VCaP (cell line): Measurements from ENCODE around the gene C8B.

Source experiments
- H3K27ac ChIP-seq: fragments of 450-650 bp; 2 replicates; pipeline ENCODE4 v1.5.1; 2017
- TF ChIP-seq, protein P1 (sequence below): fragments of 450-650 bp; conservative IDR thresholded peaks from 2 replicates; pipeline ENCODE4 v1.5.1; 2017; ENCODE audit warnings: mild to moderate bottlenecking, moderate library complexity

Gene C8B

DNA sequence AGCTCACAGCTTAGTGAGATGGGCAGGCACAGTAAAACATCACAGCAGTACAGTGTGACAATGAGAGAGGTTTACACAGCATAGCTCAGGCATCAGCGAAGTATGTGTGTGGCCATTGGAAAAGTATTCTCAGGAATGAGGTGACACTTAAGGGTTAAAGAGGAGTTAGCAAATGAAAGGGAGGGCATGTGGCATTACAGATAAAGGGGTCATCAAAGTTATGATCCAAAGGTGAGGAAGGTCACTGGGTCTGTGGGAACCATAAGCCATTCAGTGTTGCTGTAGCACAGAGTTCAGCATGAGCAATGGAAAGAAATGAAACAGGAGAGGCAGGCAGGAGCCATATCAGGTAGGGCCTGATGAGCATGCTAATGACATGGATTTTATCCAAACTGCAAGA lies 4.5 kb upstream of the C8B start:
- H3K27ac ChIP-seq, result no peak overlapping the region
- TF ChIP-seq, protein P1, sequence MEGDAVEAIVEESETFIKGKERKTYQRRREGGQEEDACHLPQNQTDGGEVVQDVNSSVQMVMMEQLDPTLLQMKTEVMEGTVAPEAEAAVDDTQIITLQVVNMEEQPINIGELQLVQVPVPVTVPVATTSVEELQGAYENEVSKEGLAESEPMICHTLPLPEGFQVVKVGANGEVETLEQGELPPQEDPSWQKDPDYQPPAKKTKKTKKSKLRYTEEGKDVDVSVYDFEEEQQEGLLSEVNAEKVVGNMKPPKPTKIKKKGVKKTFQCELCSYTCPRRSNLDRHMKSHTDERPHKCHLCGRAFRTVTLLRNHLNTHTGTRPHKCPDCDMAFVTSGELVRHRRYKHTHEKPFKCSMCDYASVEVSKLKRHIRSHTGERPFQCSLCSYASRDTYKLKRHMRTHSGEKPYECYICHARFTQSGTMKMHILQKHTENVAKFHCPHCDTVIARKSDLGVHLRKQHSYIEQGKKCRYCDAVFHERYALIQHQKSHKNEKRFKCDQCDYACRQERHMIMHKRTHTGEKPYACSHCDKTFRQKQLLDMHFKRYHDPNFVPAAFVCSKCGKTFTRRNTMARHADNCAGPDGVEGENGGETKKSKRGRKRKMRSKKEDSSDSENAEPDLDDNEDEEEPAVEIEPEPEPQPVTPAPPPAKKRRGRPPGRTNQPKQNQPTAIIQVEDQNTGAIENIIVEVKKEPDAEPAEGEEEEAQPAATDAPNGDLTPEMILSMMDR, result no peak

DNA sequence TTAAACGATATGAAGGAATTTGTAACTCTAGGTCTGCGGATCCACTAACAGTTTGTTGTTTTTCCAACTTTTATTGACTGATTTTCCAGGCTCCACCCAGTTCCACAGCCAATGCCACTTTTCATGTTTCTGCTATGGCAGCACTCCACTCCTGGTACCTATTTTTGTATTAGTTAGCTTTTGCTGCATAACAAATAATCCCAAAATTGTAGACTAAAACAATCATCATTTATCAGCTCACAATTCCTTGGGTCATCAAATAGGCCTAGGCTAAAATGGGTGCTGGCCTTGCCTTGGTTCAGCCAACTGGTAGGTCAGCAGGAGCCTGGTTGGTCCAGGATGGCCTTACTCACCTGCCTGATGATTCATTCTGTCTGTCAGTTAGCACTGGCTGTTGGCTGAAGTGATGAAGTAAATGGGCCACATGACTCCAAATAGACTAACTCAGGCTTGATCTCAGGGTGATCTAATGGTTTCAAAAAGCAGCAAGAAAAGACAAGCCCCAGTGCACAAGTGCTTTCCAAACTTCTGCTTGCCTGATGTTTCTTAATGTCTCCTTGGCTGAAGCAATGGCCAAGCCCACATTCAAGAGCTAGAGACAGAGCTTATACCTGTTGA lies 3.2 kb upstream of the C8B start:
- no peak overlapping the region for H3K27ac ChIP-seq
- TF ChIP-seq, protein P1, result no peak

DNA sequence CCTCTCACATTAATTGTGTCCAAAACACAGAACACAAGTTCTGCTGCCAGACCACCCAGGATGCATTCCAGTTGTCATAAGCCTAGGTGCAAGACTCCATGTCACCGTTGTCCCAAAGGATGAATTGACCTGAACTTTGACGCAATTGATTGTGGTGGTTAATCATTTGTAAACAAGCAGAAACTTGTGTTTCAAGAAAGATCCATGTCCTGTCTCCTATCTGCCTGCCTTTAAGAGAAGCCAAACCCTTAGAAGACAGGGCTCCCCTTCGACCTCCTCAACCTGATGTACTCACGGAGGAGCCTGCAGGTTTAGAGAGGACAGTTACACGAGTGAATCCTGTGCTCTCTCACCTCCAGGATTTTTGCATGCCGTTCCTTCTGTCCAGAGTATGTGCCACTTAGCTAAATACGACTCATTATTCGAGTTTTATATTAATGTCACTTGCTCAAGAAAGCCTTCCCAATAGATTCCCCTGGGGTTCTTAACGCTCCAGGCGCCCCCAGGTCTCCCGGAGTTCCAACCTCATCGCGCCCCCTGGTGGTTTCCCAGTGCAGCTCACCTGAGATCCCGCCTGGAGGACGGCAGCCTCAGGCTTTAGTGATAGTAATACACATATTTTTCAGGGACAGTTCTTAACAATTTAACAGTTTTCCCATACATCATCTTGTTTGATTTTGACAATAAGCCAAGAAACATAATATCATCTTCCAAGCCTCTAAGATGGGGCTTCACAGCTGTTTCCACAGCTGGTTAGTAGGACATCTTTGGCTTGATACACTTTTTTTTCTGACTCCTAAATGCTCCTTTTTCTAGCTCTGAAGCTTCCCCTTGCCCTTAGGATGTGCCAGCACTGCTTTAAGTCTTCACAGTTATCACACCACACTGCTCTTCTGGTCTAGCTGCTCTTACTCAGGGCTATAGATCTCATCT lies 2.4 kb upstream of the C8B start:
- TF ChIP-seq, protein P1, result peak; percentile 59
- no peak overlapping the region for H3K27ac ChIP-seq

DNA sequence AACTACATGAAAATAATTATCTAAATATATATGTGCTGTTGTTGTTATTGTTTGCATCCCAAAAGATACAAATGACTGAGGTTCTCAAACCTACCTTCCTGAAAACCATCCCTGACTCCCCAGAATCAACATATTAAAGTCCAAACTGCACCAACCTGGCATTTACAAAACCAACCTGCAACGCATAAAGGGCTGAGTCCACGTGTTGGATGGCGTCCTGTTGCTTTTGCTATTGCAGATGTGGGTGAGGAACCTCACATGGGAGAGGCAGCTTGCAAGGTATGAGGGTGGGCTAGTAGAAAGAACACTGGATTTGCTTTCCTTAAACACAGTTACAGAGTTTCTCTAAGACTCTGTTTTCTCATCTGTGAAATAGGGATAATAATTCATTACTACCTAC lies 1.5 kb upstream of the C8B start:
- no peak overlapping the region for H3K27ac ChIP-seq
- TF ChIP-seq, protein P1, result no peak

DNA sequence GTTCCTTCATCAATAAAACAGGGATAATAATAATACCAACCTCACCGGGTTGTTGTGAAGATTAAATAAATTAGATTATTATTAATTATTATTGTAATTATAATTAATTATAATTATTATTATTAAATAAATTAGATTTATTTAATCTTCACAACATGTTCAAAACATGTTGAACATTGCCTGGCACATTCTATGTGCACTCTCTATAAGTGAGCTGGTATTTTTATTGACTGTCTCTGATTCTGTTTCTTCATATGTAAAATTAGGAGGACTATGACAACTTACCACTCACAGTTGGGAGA lies 834 bp upstream of the C8B start:
- no peak overlapping the region for H3K27ac ChIP-seq
- TF ChIP-seq, protein P1, result no peak

DNA sequence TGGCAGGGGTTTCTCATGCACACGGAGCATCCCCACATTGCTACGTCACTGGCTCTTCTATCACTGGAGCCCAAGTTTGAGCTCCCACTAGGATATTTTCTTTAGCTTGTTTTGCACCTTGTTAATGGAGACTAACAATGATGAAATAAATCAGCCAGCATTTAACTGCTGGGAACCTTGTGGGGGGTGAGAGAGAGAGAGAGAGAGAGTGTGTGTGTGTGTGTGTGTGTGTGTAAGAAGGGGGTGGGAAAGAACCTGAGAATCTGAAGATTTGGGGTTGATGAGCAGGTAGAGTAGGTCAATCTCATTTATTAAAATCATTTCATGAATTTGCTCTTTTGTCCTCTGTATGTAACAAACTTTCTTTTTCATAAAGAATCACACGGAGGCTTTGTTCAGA lies 624 bp downstream of the C8B start:
- no peak overlapping the region for H3K27ac ChIP-seq
- TF ChIP-seq, protein P1, result no peak

DNA sequence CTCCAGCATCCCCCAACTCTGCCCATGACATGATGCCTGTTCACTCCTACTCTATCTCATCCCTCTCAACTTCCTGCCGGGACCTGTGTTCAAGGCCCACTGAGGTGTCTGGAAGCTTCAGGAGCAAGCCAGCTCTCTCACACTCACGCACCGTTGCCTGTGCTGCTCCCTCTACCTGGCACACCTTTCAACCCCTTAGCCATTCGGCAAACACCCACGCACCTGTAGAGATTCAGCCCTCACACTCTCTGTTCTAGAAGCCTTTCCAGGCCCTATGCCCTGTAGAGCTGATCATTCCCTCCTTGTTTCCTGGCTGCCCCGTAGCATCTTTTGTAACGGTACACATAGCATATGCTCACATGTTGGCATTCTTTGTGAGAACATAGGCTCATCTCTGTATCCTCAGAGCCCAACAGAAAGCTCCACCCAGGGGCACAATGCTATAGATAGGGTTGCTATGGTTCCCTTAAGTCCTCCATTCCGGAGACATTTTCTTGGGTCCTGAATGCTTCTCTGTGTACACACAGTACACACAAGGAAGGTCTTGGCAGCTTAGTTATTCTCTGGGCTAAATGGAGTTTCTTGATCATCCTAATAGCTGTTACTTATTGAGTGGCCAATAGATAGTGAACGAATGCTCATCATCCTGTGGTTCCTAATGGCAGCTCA lies 1.3 kb downstream of the C8B start:
- TF ChIP-seq, protein P1, result no peak
- no peak overlapping the region for H3K27ac ChIP-seq
